Calu3 (cell line): ENCODE data around the gene CLSTN3. TPM values are rescaled to one million over a fixed set of nuclear protein-coding genes. Genes with fewer than 3 reads are reported as not detected.

Experiments used
- BruUV-seq: library from RNA; stranded (reverse); fragments of 400-500 nt; replicated peaks from 2 replicates; lab custom pipeline; 2021; lab: Mats Ljungman, UMichigan
- CTCF ChIA-PET: fragments of 300-600 bp; sonication (Branson Sonifier 250); formaldehyde crosslinking; loops from one replicate; lab custom pipeline; 2022; ENCODE audit warnings: antibody characterized with exemption; lab: Charles Lee
- DNase-seq: peaks from one replicate; pipeline ENCODE4 v3.0.0; 2022
- H3K27ac Mint-ChIP-seq: one replicate; pipeline ENCODE4 v1.8.0; 2022; ENCODE audit warnings: mixed read lengths; ENCODE audit not compliant: unreplicated experiment
- H3K27me3 Mint-ChIP-seq: one replicate; pipeline ENCODE4 v1.8.0; 2022; ENCODE audit warnings: mixed read lengths; ENCODE audit not compliant: unreplicated experiment
- H3K36me3 Mint-ChIP-seq: one replicate; pipeline ENCODE4 v1.8.0; 2022; ENCODE audit warnings: mild to moderate bottlenecking, moderate library complexity, mixed read lengths; ENCODE audit not compliant: insufficient read depth, unreplicated experiment
- H3K4me1 Mint-ChIP-seq: one replicate; pipeline ENCODE4 v1.8.0; 2022; ENCODE audit warnings: mild to moderate bottlenecking, low read depth, mixed read lengths; ENCODE audit not compliant: unreplicated experiment
- H3K4me3 Mint-ChIP-seq: one replicate; pipeline ENCODE4 v1.8.0; 2022; ENCODE audit warnings: mild to moderate bottlenecking, low read depth, moderate library complexity, mixed read lengths; ENCODE audit not compliant: unreplicated experiment
- H3K9me3 Mint-ChIP-seq: one replicate; pipeline ENCODE4 v1.8.0; 2022; ENCODE audit warnings: low read depth, mixed read lengths; ENCODE audit not compliant: unreplicated experiment
- CTCF ChIP-seq: fragments of 200-600 bp; IDR thresholded peaks from one replicate; pipeline ENCODE4 v1.8.0; 2022; ENCODE audit warnings: antibody characterized with exemption; ENCODE audit not compliant: unreplicated experiment
- intact Hi-C: fragments of 100-400 bp; cut with micrococcal nuclease; formaldehyde crosslinking; loops from one replicate; pipeline ENCODE4 v1.10.0; 2022; ENCODE audit not compliant: unreplicated experiment
- total RNA-seq: library from RNA; stranded (reverse); gene quantifications from 2 replicates; pipeline ENCODE4 v1.2.3, GENCODE V29; 2022

Gene CLSTN3
- total RNA-seq, 1 experiment from 2014 or later: 37.5 TPM

DNA sequence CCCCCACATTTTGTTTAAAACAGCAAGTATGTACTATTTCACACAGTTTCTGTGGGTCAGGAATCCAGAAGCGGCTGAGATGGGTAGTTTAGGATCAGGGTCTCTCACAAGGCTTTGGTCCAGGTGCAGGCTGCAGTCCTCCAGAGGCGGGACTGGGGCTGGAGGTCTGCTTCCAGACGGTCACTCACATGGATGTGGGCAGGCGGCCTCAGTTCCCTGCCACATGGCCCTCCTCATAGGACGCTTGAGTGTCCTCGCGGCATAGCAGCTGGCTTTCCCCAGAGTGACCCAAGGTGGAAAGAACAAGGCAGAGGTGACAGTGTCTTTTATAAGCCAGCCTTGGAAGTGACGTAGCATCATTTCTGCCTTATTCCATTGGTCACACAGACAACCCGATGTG is 13.3 kb upstream of the CLSTN3 start:
- TF ChIP-seq CTCF: no peak
- no TSS peak for BruUV-seq

GRCh38 chr12:7117670-7118069 is 12.5 kb upstream of the CLSTN3 start:
- DNase-seq: no peak
- intact Hi-C loops: no loop called here
- no TSS peak for BruUV-seq
- no peaks in the 10 kb centered on the region for H3K9me3 Mint-ChIP-seq
- H3K27me3 Mint-ChIP-seq: no peaks in the 10 kb centered on the region
- H3K36me3 Mint-ChIP-seq: peaks cover 18% of the 10 kb centered on the region
- H3K27ac Mint-ChIP-seq: no peak overlapping the region
- H3K4me1 Mint-ChIP-seq: no peaks in the 10 kb centered on the region
- H3K4me3 Mint-ChIP-seq: no peak overlapping the region
- no peak for TF ChIP-seq CTCF
- CTCF ChIA-PET: no interaction called here

More for the DNA sequence above, 13.3 kb upstream of the CLSTN3 start:
- H3K4me1 Mint-ChIP-seq: no peaks in the 10 kb centered on the region
- H3K27ac Mint-ChIP-seq: no peak overlapping the region
- no peaks in the 10 kb centered on the region for H3K27me3 Mint-ChIP-seq
- CTCF ChIA-PET: no interaction called here
- H3K36me3 Mint-ChIP-seq: peaks cover 18% of the 10 kb centered on the region
- H3K9me3 Mint-ChIP-seq: no peaks in the 10 kb centered on the region
- intact Hi-C loops: no loop called here
- no peak for DNase-seq
- no peak overlapping the region for H3K4me3 Mint-ChIP-seq

GRCh38 chr12:7118881-7119280 is 11.3 kb upstream of the CLSTN3 start:
- no peak for TF ChIP-seq CTCF
- H3K27me3 Mint-ChIP-seq: no peaks in the 10 kb centered on the region
- H3K4me1 Mint-ChIP-seq: no peaks in the 10 kb centered on the region
- H3K4me3 Mint-ChIP-seq: no peak overlapping the region
- no peak for DNase-seq
- peaks cover 21% of the 10 kb centered on the region for H3K36me3 Mint-ChIP-seq
- BruUV-seq: no TSS peak
- intact Hi-C loops: no loop called here
- no peaks in the 10 kb centered on the region for H3K9me3 Mint-ChIP-seq
- CTCF ChIA-PET: interaction anchor here (0.7 kb wide), 1 partner anchor 266 kb away, joined by 4 read pairs; no protein-coding TSS in a partner anchor
- no peak overlapping the region for H3K27ac Mint-ChIP-seq

- intact Hi-C loops: no loop called here
- H3K27me3 Mint-ChIP-seq: no peaks in the 10 kb centered on the region
- no peaks in the 10 kb centered on the region for H3K9me3 Mint-ChIP-seq
- H3K27ac Mint-ChIP-seq: no peak overlapping the region
- peaks cover 11% of the 10 kb centered on the region for H3K36me3 Mint-ChIP-seq
- H3K4me3 Mint-ChIP-seq: no peak overlapping the region
- no peak for DNase-seq
- CTCF ChIA-PET: no interaction called here
- TF ChIP-seq CTCF: no peak
- H3K4me1 Mint-ChIP-seq: no peaks in the 10 kb centered on the region
- BruUV-seq: no TSS peak
Measured at GRCh38 chr12:7120166-7120565, 10.0 kb upstream of the CLSTN3 start.
